HG02943 (cell line): ENCODE data around the gene ABI1.
"Not testable (repeated sequence)": the region's sequence is repeated elsewhere in the genome, so short reads cannot be mapped to it uniquely, and the experiment has no call there.

ENCODE experiments used
- ATAC-seq: cut with Tn5 transposase; IDR thresholded peaks from one replicate; pipeline ENCODE4 v1.9.1; 2021; ENCODE audit warnings: mild to moderate bottlenecking, low read depth, moderate library complexity; ENCODE audit not compliant: unreplicated experiment

Gene ABI1

DNA sequence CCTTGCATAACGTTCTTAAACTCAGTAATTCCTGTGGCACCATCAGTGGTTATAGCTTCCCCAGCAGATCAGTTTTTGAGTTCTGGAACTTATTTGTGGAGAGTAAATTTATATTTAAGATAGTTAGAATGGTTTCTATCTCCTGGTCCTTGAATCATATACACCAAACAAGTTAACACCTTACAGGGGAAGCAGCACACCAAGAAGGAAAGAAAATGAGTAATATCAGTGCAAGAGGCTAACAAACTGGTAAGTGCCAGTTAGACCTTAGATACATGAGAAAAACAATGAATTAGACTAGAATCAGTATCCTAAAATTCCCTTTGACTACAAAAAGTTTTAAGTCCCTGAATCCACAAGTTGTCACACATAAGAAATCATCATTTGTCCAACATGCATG, 54.2 kb downstream of the ABI1 start:
- ATAC-seq = no peak

DNA sequence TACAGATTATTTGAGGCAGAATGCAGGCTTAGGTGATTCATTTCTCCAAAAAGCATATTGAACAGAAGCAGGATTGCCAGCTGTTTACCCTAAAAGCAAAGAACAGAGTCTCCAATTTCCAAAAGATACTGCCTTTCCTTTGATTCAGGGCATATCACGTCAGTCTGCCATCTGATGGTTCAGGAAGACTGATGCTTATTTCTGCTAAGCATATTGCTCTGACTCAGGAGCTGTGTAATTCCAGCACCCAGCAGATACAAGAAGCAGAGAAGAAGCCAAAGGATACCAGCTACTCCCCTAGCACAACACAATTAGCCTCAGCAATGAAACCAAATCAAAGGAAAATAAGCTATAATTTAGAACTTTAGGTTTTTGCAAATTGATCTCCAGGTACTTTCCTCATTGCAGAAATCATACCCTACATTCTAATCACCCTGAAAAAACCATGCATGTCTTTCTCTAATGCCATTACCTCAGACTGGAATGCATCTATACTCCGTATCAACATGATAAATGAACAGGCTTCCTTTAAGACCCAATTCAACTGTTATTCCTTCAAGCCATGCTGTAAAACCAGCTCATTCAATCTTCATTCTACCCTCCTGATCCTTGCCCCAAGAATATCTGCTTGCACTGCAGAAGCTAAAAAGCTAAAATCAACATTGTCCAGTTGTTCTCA, 55.1 kb downstream of the ABI1 start:
- no peak for ATAC-seq

DNA sequence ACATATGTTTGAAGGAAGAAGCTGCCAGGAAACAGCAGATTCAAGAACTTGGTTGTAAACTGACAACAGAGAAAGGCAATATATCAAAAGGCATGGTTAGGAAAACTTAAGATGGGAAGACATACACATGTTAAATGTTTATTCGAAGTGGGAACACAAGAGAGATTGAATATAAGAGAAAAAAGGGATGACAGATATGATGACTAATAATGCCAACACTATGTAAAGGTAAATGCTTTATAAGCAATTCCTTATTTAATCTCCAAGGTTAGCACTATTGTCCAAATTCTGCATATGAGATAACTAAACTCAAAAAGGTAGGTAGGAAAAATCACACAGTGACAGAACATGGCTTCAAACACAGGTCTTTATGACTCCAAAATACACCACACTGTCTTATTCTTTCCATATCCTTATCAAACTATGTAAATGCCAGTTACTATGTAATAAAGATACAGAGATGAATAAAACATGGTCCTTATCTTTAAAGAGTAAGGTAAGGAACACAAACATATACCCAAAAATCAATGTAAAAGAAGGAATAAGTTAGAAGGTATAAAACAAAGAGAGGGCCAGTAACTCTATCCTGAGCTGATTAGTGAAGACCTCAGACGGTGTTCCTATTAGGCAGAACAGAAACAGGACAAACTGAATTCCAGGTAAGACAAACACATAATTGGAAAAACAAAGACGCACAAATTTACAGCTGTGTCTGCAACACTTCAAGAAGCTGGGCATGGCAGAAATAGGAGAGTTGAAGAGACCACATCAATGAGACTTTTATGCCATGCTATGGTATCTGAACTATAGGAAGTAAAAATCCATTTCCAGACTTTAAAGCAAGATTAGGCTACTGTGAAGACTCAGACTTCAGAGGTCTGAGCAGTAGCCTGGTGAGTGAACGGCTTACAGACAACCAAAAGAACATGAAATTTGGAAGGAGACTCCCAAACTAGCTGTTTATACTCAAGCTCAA, 56.1 kb downstream of the ABI1 start:
- no peak for ATAC-seq

- no peak for ATAC-seq
Measured at GRCh38 chr10:26803849-26804248, 56.9 kb downstream of the ABI1 start.

GRCh38 chr10:26802527-26802926, 58.2 kb downstream of the ABI1 start:
- ATAC-seq = no peak

- no peak for ATAC-seq
Measured at GRCh38 chr10:26801831-26802230, 58.9 kb downstream of the ABI1 start.

DNA sequence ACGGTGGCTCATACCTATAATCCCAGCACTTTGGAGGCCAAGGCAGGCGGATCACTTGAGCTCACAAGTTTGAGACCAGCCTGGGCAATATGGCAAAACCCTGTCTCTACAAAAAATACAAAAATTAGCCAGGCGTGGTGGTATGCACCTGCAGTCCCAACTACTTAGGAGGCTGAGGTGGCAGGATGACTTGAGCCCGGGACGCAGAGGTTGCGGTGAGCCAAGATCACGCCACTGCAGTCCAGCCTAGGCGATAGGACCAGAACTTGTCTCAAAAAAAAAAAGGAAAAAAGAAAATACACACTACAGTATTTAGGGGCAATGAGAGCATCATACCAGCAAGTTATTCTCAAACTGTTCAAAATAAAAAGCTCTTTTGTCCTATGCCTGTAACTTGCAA, 59.5 kb downstream of the ABI1 start:
- ATAC-seq = no peak

DNA sequence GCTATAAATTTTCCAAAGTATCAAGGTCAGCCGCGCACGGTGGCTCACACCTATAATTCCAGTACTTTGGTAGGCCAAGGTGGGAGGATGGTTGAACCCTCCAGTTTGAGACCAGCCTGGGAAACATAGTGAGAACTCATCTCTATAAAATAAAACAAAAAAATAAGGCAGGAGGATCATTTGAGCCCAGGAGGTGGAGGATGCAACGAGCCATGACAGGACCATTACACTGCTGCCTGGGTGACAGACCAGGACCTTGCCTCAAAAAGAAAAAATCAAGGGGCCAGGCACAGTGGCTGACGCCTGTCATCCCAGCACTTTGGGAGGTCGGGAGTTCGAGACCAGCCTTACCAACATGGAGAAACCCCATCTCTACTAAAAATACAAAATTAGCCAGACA, 60.3 kb downstream of the ABI1 start:
- ATAC-seq = no peak

DNA sequence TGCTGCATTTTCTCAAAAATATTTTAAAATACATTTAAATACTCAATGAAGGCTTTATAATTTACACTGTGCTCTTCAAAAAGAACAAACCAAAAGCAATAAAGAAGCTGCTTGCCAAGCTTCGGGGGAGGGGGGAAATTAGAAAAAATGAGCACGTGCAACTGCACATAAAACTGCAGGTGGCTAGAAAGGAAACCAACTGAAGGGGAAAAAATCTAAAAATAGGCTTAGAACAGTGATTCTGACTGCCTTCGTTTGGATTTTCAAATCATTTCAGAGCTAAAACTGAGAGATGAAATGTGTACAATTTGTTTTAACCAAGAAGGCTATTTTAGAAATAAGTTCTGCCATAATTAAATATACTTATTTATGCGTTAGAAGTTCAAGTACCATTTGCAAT, 61.4 kb downstream of the ABI1 start:
- ATAC-seq = no peak

GRCh38 chr10:26798298-26798697, 62.5 kb downstream of the ABI1 start:
- ATAC-seq = no peak

GRCh38 chr10:26797340-26797739, 63.4 kb downstream of the ABI1 start:
- no peak for ATAC-seq

- ATAC-seq = no peak
Measured at GRCh38 chr10:26792758-26793495, 67.8 kb downstream of the ABI1 start.

DNA sequence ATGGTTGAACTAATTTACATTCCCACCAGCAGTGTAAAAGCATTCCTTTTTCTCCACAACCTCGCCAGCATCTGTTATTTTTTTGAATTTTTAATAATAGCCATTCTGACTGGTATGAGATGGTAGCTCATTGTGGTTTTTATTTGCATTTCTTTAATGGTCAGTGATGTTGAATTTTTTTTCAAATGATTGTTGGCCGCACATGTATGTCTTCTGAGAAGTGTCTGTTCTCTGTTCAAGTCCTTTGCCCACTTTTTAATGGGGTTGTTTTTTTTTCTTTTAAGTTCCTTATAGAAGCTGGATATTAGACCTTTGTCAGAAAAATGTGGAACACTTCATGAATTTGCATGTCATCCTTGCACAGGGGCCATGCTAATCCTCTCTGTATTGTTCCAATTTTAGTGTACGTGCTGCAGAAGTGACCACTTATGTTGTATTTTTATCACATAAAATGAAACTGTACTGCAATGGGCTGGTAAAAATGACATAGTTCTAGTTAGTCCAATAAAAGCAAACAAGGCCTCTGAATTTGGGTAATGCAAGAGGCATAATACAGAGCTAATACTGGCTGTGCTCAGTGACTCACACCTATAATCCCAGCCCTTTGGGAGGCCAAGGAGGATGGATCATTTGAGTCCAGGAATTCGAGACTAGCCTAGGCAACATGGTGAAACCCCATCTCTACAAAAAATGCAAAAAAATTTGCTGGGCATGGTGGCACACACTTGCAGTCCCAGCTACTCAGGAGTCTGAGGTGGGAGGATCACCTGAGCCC, 70.3 kb downstream of the ABI1 start:
- ATAC-seq = no peak

- ATAC-seq = not testable (repeated sequence)
Measured at GRCh38 chr10:26789779-26790178, 71.0 kb downstream of the ABI1 start.

DNA sequence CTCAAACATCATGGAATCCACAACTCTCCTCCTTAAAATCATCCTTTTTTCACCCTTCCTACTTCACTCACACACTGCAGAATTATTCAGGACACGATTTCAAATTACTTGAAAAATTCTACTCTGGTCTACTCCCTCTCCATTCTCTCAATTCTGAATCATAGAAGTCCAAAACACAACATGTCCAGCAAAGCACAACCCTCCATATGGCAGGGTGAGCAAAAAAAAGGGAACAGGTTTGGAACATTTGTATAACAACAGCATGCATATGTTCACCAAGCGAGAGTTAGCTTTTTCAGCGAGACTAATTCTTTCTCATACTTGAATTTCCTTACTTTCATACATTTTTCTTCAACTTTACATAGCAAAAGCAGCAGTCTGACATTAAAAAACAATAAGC, 73.4 kb downstream of the ABI1 start:
- no peak for ATAC-seq

DNA sequence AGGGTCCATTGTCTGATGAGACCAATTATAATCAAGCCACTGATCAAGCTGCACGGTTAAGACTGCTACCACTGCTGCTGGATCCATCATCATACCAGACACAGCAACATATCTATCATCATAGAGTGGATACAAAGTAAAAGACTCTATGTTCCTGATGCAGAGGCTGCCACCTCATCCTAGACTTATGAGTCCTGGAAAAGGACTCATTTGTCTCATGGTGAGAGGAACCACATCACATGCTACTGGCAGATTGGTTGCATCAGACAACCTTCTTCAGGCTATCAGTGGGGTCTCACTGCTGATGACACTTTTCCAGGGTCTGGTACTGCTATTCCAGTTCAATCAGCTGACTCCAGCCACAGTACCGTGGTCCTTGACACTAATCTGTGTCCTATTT, 79.0 kb downstream of the ABI1 start:
- ATAC-seq = no peak

- ATAC-seq = peak; percentile 47
Measured at GRCh38 chr10:26780793-26781601, 79.8 kb downstream of the ABI1 start.

DNA sequence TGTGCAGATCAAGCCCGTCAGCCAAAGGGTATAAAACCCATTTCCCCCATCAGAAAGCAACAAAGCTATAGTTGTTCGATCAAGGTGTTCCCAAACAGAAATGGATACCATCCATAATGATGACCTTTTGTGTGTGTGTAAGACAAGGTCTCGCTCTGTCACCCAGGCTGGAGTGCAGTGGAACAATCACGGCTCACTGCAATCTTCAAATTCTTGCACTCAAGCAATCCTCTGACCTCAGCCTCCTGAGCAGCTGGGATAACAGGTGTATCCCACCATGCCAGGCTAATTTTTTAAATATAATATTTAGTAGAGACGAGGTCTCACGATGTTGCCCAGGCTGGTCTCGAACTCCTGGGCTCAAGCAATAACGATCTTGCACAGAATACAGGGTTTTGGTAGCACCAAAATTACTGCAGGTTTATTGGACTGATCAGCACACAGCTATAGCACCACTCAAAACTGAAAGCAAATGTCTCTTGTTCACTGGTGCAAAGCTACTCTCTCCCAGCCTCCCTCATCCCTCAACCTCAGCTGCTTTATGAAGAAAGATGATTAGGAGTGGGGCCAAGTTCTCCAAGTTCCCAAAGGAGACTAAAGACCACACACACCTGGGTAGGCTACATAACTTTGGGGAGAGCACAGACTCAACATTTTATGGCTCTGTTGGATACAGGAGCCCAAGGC, 80.5 kb downstream of the ABI1 start:
- ATAC-seq = no peak
